OCI-LY7 (cell line): ENCODE results near the gene SMURF1. TPM values are rescaled to one million over a fixed set of nuclear protein-coding genes. Genes with fewer than 3 reads are reported as not detected.

ENCODE experiments used
- BruUV-seq: library from RNA; stranded (reverse); fragments of 400-500 nt; replicated peaks from 2 replicates; lab custom pipeline; 2021; lab: Mats Ljungman, UMichigan
- CTCF ChIA-PET: fragments of 300-600 bp; sonication (Branson Sonifier 250); formaldehyde crosslinking; loops from one replicate; lab custom pipeline; 2022; ENCODE audit warnings: antibody characterized with exemption; ENCODE audit not compliant: unreplicated experiment; lab: Charles Lee
- POLR2A ChIA-PET: fragments of 300-600 bp; sonication (Branson Sonifier 250); formaldehyde crosslinking; loops from one replicate; lab custom pipeline; 2022; ENCODE audit warnings: antibody characterized with exemption; lab: Charles Lee
- DNase-seq: peaks from one replicate; pipeline ENCODE4 v3.0.0-alpha.2; 2015; ENCODE audit warnings: low spot score
- H2AFZ ChIP-seq: fragments of 200-600 bp; sonication (generic), shearing (Covaris generic); 2 replicates; pipeline ENCODE4 v1.6.1; 2014; ENCODE audit warnings: mild to moderate bottlenecking, antibody characterized with exemption, low read length, moderate library complexity
- H3K27ac ChIP-seq: fragments of 200-600 bp; sonication (generic); 2 replicates; pipeline ENCODE4 v1.5.1; 2014; ENCODE audit warnings: mixed run types, low read depth, mild to moderate bottlenecking, moderate library complexity, low read length, inconsistent platforms; ENCODE audit not compliant: poor library complexity, severe bottlenecking
- H3K36me3 ChIP-seq: fragments of 200-600 bp; sonication (generic); 2 replicates; pipeline ENCODE4 v1.6.1; 2014; ENCODE audit warnings: mild to moderate bottlenecking, antibody characterized with exemption, low read length, moderate library complexity, mixed read lengths; ENCODE audit not compliant: insufficient read depth
- H3K4me1 ChIP-seq: fragments of 200-600 bp; sonication (generic); 2 replicates; pipeline ENCODE4 v1.5.1; 2014; ENCODE audit warnings: mild to moderate bottlenecking, low read length; ENCODE audit not compliant: insufficient read depth, poor library complexity, severe bottlenecking
- H3K4me2 ChIP-seq: fragments of 200-600 bp; sonication (generic); 2 replicates; pipeline ENCODE4 v1.6.1; 2014; ENCODE audit warnings: mild to moderate bottlenecking, low read length
- H3K4me3 ChIP-seq: fragments of 200-600 bp; sonication (generic); 2 replicates; pipeline ENCODE4 v1.5.1; 2014; ENCODE audit warnings: mild to moderate bottlenecking, low read depth, low read length; ENCODE audit not compliant: poor library complexity, severe bottlenecking
- H3K79me2 ChIP-seq: fragments of 200-600 bp; sonication (generic); 2 replicates; pipeline ENCODE4 v1.6.1; 2016; ENCODE audit warnings: low read depth, mild to moderate bottlenecking, low read length, moderate library complexity, mixed read lengths; ENCODE audit not compliant: insufficient read depth
- H3K9me2 ChIP-seq: fragments of 200-600 bp; sonication (generic); 2 replicates; pipeline ENCODE4 v1.6.1; 2016; ENCODE audit warnings: mild to moderate bottlenecking, low read length, mixed read lengths; ENCODE audit not compliant: insufficient read depth
- H3K9me3 ChIP-seq: fragments of 200-600 bp; sonication (generic); 2 replicates; pipeline ENCODE4 v1.6.1; 2014; ENCODE audit warnings: mild to moderate bottlenecking, mixed run types, low read length, mixed read lengths
- H4K20me1 ChIP-seq: fragments of 200-600 bp; sonication (generic); 2 replicates; pipeline ENCODE4 v1.6.1; 2014; ENCODE audit warnings: mild to moderate bottlenecking, antibody characterized with exemption, low read length, moderate library complexity, mixed read lengths; ENCODE audit not compliant: insufficient read depth
- CTCF ChIP-seq: fragments of 200-600 bp; sonication (generic); conservative IDR thresholded peaks from 2 replicates; pipeline ENCODE4 v1.5.1; 2014; ENCODE audit warnings: mild to moderate bottlenecking, antibody characterized with exemption, low read length, moderate library complexity, mixed read lengths
- EZH2phosphoT487 ChIP-seq: fragments of 200-600 bp; sonication (generic); IDR thresholded peaks from 2 replicates; pipeline ENCODE4 v1.6.1; 2018; ENCODE audit warnings: low read depth, borderline replicate concordance, mild to moderate bottlenecking, mixed run types, antibody characterized with exemption, low read length, moderate library complexity, mixed read lengths
- intact Hi-C: fragments of 100-400 bp; cut with micrococcal nuclease; formaldehyde crosslinking; loops from one replicate; pipeline ENCODE4 v1.10.0; 2022; ENCODE audit not compliant: unreplicated experiment
- total RNA-seq, 2 experiments: library from RNA; depleted of rRNA in 1 of 2; stranded (reverse); fragments of >200 nt in 1 of 2; shearing (Covaris generic) in 1 of 2; gene quantifications; 2 replicates each; pipeline ENCODE4 v1.2.3, GENCODE V29; 2014 to 2022

SMURF1 gene
- total RNA-seq, 2 experiments from 2014 or later: 11.5 to 17.8 TPM

- no TSS peak for BruUV-seq
- peaks cover 16% of the 10 kb centered on the region for H3K9me3 ChIP-seq
- ChIA-PET CTCF (no interaction called here), POLR2A (interaction anchor here (0.6 to 1.2 kb wide), 3 partner anchors 51 to 211 kb away, joined by 3 to 6 read pairs (median 3); no protein-coding TSS in a partner anchor)
- H3K4me3 ChIP-seq: no peak overlapping the region
- peaks cover 11% of the 10 kb centered on the region for H3K4me1 ChIP-seq
- H3K4me2 ChIP-seq: no peak overlapping the region
- H4K20me1 ChIP-seq: no peaks in the 10 kb centered on the region
- intact Hi-C loops: no loop called here
- no peak for DNase-seq
- H3K27ac ChIP-seq: no peak overlapping the region
- H3K79me2 ChIP-seq: peaks cover 61% of the 10 kb centered on the region
- TF ChIP-seq CTCF (no peak), EZH2phosphoT487 (no peak)
- H3K36me3 ChIP-seq: peaks cover 22% of the 10 kb centered on the region
- H2AFZ ChIP-seq: no peak overlapping the region
- H3K9me2 ChIP-seq: no peaks in the 10 kb centered on the region
Observed at GRCh38 chr7:99116144-99116543, 27.8 kb downstream of the SMURF1 start.

- peaks cover 12% of the 10 kb centered on the region for H3K9me3 ChIP-seq
- no peak for DNase-seq
- H3K36me3 ChIP-seq: peaks cover 18% of the 10 kb centered on the region
- no peak overlapping the region for H3K4me2 ChIP-seq
- no peak overlapping the region for H3K4me3 ChIP-seq
- peaks cover 69% of the 10 kb centered on the region for H3K79me2 ChIP-seq
- peaks cover 11% of the 10 kb centered on the region for H3K4me1 ChIP-seq
- POLR2A ChIA-PET: interaction anchor here (0.6 kb wide), 1 partner anchor 102 kb away, joined by 3 read pairs; no protein-coding TSS in a partner anchor
- no peak overlapping the region for H3K27ac ChIP-seq
- H4K20me1 ChIP-seq: no peaks in the 10 kb centered on the region
- no TSS peak for BruUV-seq
- CTCF ChIA-PET: no interaction called here
- TF ChIP-seq CTCF: no peak
- no peak for TF ChIP-seq EZH2phosphoT487
- intact Hi-C loops: no loop called here
- no peaks in the 10 kb centered on the region for H3K9me2 ChIP-seq
- H2AFZ ChIP-seq: no peak overlapping the region
Observed at GRCh38 chr7:99115379-99115778, 28.5 kb downstream of the SMURF1 start.

- intact Hi-C loops: no loop called here
- ChIA-PET CTCF (no interaction called here), POLR2A (interaction anchor here (0.7 to 1.9 kb wide), 3 partner anchors 8 to 47 kb away, joined by 4 to 9 read pairs (median 5); no protein-coding TSS in a partner anchor)
- H3K36me3 ChIP-seq: peaks cover 5% of the 10 kb centered on the region
- no peak overlapping the region for H3K27ac ChIP-seq
- H3K9me2 ChIP-seq: no peaks in the 10 kb centered on the region
- peaks cover 10% of the 10 kb centered on the region for H3K9me3 ChIP-seq
- DNase-seq: no peak
- H3K4me3 ChIP-seq: no peak overlapping the region
- no TSS peak for BruUV-seq
- no peak for TF ChIP-seq EZH2phosphoT487
- TF ChIP-seq CTCF: no peak
- peaks cover 11% of the 10 kb centered on the region for H3K4me1 ChIP-seq
- no peak overlapping the region for H3K4me2 ChIP-seq
- H3K79me2 ChIP-seq: peaks cover 72% of the 10 kb centered on the region; the same call in 1 of the 2 replicates
- H2AFZ ChIP-seq: no peak overlapping the region
- no peaks in the 10 kb centered on the region for H4K20me1 ChIP-seq
Observed at GRCh38 chr7:99112979-99113378, 30.9 kb downstream of the SMURF1 start.
